H7 (cell line): ENCODE measurements around the gene PRKCG. TPM values are rescaled to one million over a fixed set of nuclear protein-coding genes. Genes with fewer than 3 reads are reported as not detected.
"Not testable (repeated sequence)": the region's sequence is repeated elsewhere in the genome, so short reads cannot be mapped to it uniquely, and the experiment has no call there.

Experiments used
- DNase-seq: peaks from one replicate; pipeline ENCODE4 v3.0.0; 2012
- H3K27me3 ChIP-seq: 2 replicates; pipeline ENCODE4 v1.6.0; 2011; ENCODE audit warnings: mild to moderate bottlenecking, low read length; ENCODE audit not compliant: control insufficient read depth, insufficient read depth
- H3K36me3 ChIP-seq: replicated peaks from 2 replicates; pipeline ENCODE4 v1.5.1; 2011; ENCODE audit warnings: low read length; ENCODE audit not compliant: control insufficient read depth, insufficient read depth
- H3K4me3 ChIP-seq: 2 replicates; pipeline ENCODE4 v1.5.1; 2011; ENCODE audit warnings: low read depth, mild to moderate bottlenecking, control low read depth, low read length, moderate library complexity; ENCODE audit not compliant: insufficient read depth
- total RNA-seq: library from RNA; depleted of rRNA; stranded (reverse); fragments of >200 nt; shearing (Covaris generic); gene quantifications from 2 replicates; pipeline ENCODE4 v1.2.3, GENCODE V29; 2014

Gene PRKCG
- total RNA-seq, 1 experiment from 2014 or later = 1.1 TPM

DNA sequence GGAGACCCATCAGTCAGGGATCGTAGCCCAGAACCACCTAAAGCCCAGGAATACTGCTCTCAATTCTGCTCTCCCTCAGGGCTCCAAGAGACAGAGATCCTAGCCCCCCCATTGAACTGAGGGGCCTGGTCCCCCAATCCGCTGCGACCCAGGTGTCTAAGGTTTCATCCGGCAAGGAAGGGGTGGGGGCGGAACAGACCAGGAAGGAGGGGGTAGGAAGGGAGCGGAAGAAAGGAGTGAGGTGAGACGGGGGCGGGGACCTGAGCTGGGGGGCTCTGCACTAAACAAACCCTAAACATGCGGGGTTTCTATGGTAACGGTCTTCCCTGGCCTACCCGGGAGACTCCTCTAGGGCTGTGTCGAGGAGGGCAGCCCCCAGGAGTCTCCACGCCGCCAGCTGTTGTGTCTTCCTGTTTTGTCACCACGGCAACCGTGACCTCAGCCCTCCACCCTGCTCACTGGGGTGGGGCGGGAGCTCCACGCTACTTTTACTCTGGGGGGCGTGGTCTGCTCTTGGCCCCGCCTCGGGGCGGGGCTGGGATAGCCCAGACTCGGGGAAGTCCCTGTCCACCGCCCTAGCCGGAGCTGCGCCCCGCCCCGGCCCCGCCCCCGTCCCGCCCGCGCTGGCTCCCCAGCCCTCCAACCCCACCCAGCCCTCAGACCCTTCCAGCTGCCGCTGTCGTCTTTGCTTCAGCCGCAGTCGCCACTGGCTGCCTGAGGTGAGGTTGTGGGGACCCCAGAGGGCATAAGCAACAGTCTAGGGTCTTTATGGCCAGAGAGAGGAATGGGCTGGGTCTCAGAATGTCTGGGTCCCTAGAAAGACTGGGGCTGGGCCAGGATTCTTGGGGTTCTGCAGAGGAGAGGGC, 14.5 kb upstream of the PRKCG start, which contains the start of gene MYADM:
Gene MYADM, plus strand, starts transcription at position 659 of the 866 bp plus-strand sequence. CDS start 5,647 bp downstream, outside the sequence.
- Histone ChIP-seq H3K27me3 (no peaks in the 10 kb centered on the region), H3K4me3 (peak within 1 kb of the TSS; percentile 87), H3K36me3 (peaks cover 6% of the 10 kb centered on the region)
- DNase-seq = peak; percentile 98

DNA sequence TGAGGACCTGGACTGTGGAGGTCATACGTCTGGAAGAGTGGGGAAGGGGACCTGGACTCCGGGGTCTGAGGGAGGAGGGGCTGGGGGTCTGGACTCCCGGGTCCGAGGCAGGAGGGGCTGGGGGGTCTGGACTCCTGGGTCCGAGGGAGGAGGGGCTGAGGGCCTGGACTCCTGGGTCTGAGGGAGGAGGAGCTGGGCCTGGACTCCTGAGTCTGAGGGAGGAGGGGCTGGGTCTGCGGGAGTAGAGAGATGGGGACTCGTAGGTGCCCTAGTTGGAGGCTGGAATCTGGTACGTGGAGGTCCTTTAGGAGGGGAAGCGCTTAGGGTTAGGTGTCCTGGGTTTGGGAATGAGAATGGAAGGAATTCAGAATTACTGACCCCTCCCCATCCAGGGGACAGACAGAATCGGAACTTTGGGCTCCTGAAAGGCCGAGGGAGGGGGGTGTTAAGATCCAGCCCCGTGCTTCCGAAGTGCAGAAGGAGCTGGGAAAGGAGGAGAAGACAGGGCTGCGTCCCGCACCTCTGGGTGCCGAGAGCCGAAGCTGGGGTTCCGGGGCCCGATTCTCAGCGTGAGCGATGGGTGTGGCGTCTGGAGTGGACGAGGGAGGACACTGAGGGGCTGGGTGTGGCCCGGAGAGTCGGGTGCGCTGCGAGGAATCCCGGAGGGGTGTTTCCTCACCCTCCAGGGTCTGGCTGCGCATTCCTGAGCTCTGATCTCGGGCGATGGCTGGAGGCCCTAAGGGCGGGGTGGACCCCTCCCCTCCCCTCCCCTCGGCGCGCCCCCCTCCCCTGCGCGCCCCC, 13.7 kb upstream of the PRKCG start:
- H3K4me3 ChIP-seq = peak overlapping the region; percentile 87
- peaks cover 6% of the 10 kb centered on the region for H3K36me3 ChIP-seq
- H3K27me3 ChIP-seq = no peaks in the 10 kb centered on the region
- peak; percentile 85 for DNase-seq

DNA sequence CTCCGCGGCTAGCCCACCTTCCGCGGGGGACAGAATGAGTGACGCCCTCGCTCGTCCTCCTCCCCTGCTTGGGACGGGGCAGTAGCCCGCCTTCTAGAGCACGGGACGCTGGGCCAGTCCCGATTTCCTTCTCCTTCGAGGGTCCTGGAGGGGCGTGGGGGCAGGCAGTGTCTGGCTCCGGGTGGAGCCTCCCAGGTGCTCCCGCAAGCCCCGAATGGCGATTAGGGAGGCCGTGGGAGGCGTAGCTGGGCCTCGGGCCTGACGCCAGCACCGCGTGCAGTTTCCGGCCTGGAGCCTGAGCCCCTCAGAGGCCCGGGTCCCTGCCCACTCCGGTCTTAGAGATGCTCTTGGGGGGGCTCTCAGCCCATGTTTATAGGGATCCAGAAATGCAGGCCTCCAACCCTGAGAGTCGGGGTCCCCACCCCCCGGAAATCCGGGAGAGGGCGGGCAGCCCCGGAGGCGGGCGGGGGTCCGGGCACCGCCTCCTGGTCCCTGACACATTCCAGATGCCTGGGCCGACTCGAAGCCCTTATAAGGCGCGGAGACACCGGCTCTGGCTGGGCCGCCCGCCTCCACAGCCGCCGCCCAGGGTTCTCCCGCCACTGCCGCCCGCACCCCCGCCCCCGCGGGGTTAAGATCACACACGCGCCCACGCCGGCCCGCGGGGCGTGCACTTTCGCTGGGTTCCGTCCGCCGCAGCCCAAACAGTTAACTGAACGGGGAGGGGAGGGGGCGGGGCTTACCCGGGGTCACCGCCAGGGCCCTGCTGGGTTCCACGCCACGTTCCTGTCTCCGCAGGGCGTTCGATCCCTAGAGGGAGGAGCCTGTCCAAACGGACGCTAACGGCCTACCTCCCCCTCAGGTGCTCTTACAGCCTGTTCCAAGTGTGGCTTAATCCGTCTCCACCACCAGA, 12.8 kb upstream of the PRKCG start:
- no peaks in the 10 kb centered on the region for H3K27me3 ChIP-seq
- peaks cover 13% of the 10 kb centered on the region for H3K36me3 ChIP-seq
- peak overlapping the region; percentile 87 for H3K4me3 ChIP-seq
- DNase-seq = peak; percentile 95

DNA sequence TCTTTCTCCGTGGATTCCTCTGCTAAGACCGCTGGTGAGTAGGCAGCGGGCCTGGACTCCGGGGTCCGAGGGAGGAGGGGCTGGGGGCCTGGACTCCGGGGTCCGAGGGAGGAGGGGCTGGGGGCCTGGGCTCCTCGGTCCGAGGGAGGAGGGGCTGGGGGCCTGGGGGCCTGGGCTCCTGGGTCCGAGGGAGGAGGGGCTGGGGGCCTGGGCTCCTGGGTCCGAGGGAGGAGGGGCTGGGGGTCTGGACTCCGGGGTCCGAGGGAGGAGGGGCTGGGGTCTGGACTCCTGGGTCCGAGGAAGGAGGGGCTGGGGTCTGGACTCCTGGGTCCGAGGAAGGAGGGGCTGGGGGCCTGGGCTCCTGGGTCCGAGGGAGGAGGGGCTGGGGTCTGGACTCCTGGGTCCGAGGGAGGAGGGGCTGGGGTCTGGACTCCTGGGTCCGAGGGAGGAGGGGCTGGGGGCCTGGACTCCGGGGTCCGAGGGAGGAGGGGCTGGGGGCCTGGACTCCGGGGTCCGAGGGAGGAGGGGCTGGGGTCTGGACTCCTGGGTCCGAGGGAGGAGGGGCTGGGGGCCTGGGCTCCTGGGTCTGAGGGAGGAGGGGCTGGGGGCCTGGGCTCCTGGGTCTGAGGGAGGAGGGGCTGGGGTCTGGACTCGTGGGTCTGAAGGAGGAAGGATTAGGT, 12.1 kb upstream of the PRKCG start:
- not testable (repeated sequence) for DNase-seq, H3K27me3 ChIP-seq
- peak overlapping the region; percentile 87 for H3K4me3 ChIP-seq
- peaks cover 16% of the 10 kb centered on the region for H3K36me3 ChIP-seq

DNA sequence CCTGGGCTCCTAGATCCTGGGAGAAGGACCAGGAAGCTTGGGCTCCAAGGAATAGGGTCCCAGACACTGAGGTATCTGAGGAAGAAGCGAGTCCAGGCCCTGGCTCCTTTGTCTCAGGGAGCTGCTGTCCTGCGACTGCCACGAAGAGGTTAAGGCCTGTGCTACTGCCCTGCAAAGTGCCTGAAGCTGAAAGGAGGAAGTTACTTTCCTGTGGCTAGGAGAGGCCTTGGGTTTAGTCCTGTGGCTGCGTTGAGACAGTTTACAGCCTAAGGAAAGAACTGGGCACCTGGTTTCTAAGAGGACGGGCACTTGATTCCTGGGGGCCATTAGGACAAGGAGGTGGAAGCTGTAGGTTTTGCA, 11.5 kb upstream of the PRKCG start:
- Histone ChIP-seq H3K36me3 (peaks cover 16% of the 10 kb centered on the region), H3K27me3 (no peaks in the 10 kb centered on the region)
- DNase-seq = peak; percentile 59

DNA sequence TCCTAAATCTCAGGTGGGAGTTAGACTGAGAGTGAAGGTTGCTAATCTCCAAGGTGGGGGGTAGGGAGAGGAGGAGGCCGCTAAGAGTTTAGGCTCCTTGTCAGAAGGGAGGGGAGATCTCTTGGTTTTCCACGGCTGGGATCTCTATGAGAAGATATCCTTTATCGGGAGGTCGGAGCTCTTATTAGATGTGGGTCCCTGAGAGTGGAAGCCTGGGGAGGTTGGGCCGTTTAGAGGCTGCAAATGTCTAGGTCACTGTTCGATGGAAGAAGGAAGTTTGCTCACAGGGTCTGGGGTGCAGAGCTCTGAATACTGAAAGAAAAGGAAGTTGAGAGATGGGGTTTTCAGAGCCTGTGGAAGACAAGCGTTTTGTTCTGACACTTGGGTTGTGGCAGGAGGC, 10.5 kb upstream of the PRKCG start:
- Histone ChIP-seq H3K36me3 (peaks cover 19% of the 10 kb centered on the region), H3K4me3 (no peak overlapping the region), H3K27me3 (no peaks in the 10 kb centered on the region)
- DNase-seq = peak; percentile 33

More for the DNA sequence above, 11.5 kb upstream of the PRKCG start:
- no peak overlapping the region for H3K4me3 ChIP-seq

DNA sequence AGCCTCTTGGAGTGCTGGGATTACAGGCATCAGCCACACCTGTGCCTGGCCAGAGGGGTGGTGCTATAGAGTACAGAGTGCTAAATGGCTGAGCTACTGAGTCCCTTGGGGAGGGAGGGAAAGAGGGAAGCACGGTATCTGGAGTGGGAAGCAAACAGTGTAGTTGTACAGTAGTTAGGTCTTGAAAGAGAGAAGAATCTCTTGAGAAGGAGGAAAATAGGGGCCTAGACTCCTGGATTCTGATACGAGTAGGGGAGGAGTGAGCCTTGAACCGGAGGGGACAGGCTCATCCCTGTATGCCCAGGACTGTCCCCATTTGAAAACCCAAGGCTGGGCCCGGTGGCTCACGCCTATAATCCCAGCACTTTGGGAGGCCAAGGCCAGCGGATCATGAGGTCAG, 9.2 kb upstream of the PRKCG start:
- H3K36me3 ChIP-seq = peaks cover 19% of the 10 kb centered on the region
- peak; percentile 23 for DNase-seq
- no peaks in the 10 kb centered on the region for H3K27me3 ChIP-seq

DNA sequence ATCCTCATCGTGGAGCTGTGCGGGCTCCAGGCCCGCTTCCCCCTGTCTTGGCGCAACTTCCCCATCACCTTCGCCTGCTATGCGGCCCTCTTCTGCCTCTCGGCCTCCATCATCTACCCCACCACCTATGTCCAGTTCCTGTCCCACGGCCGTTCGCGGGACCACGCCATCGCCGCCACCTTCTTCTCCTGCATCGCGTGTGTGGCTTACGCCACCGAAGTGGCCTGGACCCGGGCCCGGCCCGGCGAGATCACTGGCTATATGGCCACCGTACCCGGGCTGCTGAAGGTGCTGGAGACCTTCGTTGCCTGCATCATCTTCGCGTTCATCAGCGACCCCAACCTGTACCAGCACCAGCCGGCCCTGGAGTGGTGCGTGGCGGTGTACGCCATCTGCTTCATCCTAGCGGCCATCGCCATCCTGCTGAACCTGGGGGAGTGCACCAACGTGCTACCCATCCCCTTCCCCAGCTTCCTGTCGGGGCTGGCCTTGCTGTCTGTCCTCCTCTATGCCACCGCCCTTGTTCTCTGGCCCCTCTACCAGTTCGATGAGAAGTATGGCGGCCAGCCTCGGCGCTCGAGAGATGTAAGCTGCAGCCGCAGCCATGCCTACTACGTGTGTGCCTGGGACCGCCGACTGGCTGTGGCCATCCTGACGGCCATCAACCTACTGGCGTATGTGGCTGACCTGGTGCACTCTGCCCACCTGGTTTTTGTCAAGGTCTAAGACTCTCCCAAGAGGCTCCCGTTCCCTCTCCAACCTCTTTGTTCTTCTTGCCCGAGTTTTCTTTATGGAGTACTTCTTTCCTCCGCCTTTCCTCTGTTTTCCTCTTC, 8.0 kb upstream of the PRKCG start:
- Histone ChIP-seq H3K4me3 (no peak overlapping the region), H3K27me3 (no peaks in the 10 kb centered on the region), H3K36me3 (peaks cover 19% of the 10 kb centered on the region)
- DNase-seq = peak; percentile 34

More for the DNA sequence above, 9.2 kb upstream of the PRKCG start:
- no peak overlapping the region for H3K4me3 ChIP-seq

DNA sequence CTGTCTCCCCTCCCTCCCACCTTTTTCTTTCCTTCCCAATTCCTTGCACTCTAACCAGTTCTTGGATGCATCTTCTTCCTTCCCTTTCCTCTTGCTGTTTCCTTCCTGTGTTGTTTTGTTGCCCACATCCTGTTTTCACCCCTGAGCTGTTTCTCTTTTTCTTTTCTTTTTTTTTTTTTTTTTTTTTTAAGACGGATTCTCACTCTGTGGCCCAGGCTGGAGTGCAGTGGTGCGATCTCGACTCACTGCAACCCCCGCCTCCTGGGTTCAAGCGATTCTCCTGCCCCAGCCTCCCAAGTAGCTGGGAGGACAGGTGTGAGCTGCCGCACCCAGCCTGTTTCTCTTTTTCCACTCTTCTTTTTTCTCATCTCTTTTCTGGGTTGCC, 7.4 kb upstream of the PRKCG start:
- DNase-seq = no peak
- no peaks in the 10 kb centered on the region for H3K27me3 ChIP-seq
- H3K4me3 ChIP-seq = no peak overlapping the region

DNA sequence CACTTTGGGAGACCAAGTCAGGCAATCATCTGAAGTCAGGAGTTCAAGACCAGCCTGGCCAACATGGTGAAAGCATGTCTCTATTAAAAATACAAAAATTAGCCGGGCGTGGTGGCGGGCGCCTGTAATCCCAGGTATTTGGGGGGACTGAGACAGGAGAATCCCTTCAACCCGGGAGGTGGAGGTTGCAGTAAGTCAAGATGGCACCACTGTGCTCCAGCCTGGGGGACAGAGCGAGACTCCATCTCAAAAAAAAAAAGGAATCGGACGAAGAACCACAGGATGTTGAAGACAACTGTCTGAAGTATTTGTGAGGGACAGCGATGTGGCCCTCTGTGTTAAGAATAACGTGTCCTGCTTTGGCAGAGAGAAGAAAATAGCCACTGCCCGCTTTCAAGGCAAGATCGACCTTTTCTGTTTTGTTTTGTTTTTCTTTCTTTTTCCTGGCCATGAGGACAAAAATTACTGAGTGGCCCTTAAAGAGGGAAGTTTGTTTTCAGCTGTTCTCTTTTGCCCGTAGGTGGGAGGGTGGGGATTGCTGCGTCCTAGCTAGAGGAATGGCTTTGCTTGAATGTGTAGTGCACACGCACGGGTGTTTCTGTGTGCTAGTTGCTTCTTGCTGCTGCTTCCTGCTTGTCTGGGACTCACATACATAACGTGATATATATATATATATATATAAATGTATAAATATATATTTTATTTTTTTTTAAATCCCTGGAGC, 6.2 kb upstream of the PRKCG start:
- no peak for DNase-seq
- H3K27me3 ChIP-seq = peaks cover 1% of the 10 kb centered on the region; the same call in 1 of the 2 replicates
- H3K36me3 ChIP-seq = peaks cover 15% of the 10 kb centered on the region
- no peak overlapping the region for H3K4me3 ChIP-seq

More for the DNA sequence above, 7.4 kb upstream of the PRKCG start:
- H3K36me3 ChIP-seq = peaks cover 19% of the 10 kb centered on the region

DNA sequence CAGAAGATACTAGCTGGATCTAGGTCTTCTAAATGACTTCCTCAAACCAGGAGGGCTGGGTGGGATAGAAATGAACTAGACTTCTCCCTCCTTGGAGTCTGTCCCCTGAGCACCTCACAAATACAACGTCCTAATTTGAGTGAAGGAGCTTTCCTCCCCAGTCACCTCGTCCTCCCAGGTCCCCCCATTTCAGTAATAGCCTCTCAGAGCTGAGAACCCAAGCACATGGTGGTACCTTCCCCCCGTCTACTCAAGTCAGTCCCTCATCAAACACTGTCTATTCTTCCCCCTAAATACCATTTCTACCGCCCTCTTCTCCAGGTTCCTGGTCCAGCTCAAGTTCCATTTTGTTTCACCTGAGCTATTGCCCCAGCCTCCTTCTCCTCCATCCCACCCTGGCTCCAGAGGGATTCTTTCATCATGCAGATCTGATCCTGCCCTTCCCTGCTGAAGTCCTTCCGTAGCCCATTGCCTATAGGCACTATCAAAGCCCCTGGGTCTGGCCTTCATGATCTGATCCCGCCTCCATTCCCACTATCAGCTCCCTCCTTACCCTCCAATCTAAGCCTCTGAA, 5.3 kb upstream of the PRKCG start:
- H3K36me3 ChIP-seq = peaks cover 13% of the 10 kb centered on the region
- no peak overlapping the region for H3K4me3 ChIP-seq
- peaks cover 2% of the 10 kb centered on the region for H3K27me3 ChIP-seq
- peak; percentile 31 for DNase-seq

DNA sequence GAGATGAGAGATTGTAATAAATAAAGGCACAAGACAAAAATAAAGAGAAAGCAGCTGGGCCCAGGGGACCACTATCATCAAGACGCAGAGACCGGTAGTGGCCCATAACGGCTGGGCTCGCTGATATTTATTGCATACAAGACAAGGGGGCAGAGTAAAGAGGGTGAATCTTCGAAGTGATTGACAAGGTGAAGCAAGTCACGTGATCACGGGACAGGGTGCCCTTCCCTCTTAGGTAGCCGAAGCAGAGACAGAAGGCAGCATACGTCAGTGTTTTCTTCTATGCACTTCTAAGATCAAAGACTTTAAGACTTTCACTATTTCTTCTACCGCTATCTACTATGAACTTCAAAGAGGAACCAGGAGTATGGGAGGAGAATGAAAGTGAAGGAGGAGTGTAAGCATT, 4.6 kb upstream of the PRKCG start:
- peaks cover 13% of the 10 kb centered on the region for H3K36me3 ChIP-seq
- peaks cover 5% of the 10 kb centered on the region for H3K27me3 ChIP-seq
- no peak for DNase-seq
- H3K4me3 ChIP-seq = no peak overlapping the region
